ENCODE measurements around the gene MAP3K10.

DNA sequence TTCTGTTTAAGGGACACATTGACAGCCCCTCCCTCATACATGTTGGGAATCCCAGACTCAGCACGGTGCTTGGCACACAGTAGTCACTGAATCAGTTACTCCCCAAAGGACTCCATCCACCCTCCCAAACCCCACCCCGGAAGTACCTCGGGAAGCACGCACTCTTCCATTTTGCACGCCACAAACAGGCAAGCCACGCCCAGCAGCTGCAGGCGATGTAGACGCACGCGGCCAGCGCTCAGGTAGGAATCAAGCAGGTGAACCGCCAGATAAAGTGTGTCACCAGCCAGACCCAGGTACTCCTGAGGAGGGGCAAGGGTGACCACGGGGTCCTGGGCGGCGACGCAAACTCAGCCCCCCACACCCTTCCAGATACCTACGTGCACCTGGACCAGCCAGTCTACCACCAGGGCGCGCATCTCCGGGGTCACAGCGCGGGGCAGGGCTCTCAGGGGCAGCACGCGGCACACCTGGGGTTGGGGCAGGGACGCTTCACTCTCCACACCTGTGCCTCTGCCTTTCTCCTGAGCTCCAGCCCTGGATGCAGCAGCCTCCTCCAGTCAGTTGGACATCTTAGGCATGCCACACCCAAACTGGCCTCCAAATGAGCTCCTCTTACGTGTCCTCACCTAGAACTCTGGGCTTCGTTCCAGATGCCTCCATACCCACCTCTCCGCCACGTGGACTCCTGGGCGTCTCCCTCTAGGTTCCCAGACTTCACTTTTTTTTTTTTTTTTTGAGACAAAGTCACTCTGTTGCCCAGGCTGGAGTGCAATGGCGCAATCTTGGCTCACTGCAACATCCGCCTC is 33.3 kb downstream of the MAP3K10 start:
- TF ChIP-seq CTCF (IDR thresholded peaks at IDR 0.05; ENCODE audit: low read length) (no peak), EZH2 (optimal IDR thresholded peaks at IDR 0.05; ENCODE audit: low read depth, low read length) (no peak)

All from MM.1S (cell line).